ENCODE results near the gene PHYKPL.
"Not testable (repeated sequence)": the region's sequence is repeated elsewhere in the genome, so short reads cannot be mapped to it uniquely, and the experiment has no call there.

Gene PHYKPL

GRCh38 chr5:178239626-178240301, 7.2 kb upstream of the PHYKPL start:
- not testable (repeated sequence) for DNase-seq (ENCODE audit: low read depth)

GRCh38 chr5:178238711-178239592, 6.3 kb upstream of the PHYKPL start:
- DNase-seq (ENCODE audit: low read depth) = no peak

GRCh38 chr5:178238313-178238635, 5.7 kb upstream of the PHYKPL start:
- no peak for DNase-seq (ENCODE audit: low read depth)

- no peak for DNase-seq (ENCODE audit: low read depth)
Measured at GRCh38 chr5:178237431-178238312, 5.1 kb upstream of the PHYKPL start.

- DNase-seq (ENCODE audit: low read depth) = no peak
Measured at GRCh38 chr5:178236679-178237078, 4.1 kb upstream of the PHYKPL start.

- no peak for DNase-seq (ENCODE audit: low read depth)
Measured at GRCh38 chr5:178236126-178236525, 3.5 kb upstream of the PHYKPL start.

GRCh38 chr5:178235588-178235974, 3.0 kb upstream of the PHYKPL start:
- no peak for DNase-seq (ENCODE audit: low read depth)

GRCh38 chr5:178234750-178235587, 2.4 kb upstream of the PHYKPL start:
- no peak for DNase-seq (ENCODE audit: low read depth)

- DNase-seq (ENCODE audit: low read depth) = no peak
Measured at GRCh38 chr5:178234121-178234749, 1.6 kb upstream of the PHYKPL start.

- DNase-seq (ENCODE audit: low read depth) = no peak
Measured at GRCh38 chr5:178232920-178233429, 373 bp upstream of the PHYKPL start.

- no peak for DNase-seq (ENCODE audit: low read depth)
Measured at GRCh38 chr5:178231539-178232123, 971 bp downstream of the PHYKPL start.

- no peak for DNase-seq (ENCODE audit: low read depth)
Measured at GRCh38 chr5:178230879-178231538, 1.6 kb downstream of the PHYKPL start.

- DNase-seq (ENCODE audit: low read depth) = no peak
Measured at GRCh38 chr5:178229861-178230260, 2.7 kb downstream of the PHYKPL start.

GRCh38 chr5:178229111-178229510, 3.5 kb downstream of the PHYKPL start:
- DNase-seq (ENCODE audit: low read depth) = not testable (repeated sequence)

- no peak for DNase-seq (ENCODE audit: low read depth)
Measured at GRCh38 chr5:178228609-178229008, 4.0 kb downstream of the PHYKPL start.

- DNase-seq (ENCODE audit: low read depth) = no peak
Measured at GRCh38 chr5:178227929-178228328, 4.7 kb downstream of the PHYKPL start.

GRCh38 chr5:178227138-178227659, 5.4 kb downstream of the PHYKPL start:
- DNase-seq (ENCODE audit: low read depth) = peak; percentile 67

GRCh38 chr5:178225174-178225573, 7.4 kb downstream of the PHYKPL start:
- DNase-seq (ENCODE audit: low read depth) = no peak

GRCh38 chr5:178224403-178224802, 8.2 kb downstream of the PHYKPL start:
- no peak for DNase-seq (ENCODE audit: low read depth)

Data from non-pigmented ciliary epithelial cell (primary cell).